Activated CD8-positive, alpha-beta memory T cell treated with anti-CD3 and anti-CD28 coated beads, Interleukin-2, amount 10 ng/mL, durations not matched to agents 7 days and 5 days (primary cell): ENCODE measurements around the gene TLN1. TPM values are rescaled to one million over a fixed set of nuclear protein-coding genes. Genes with fewer than 3 reads are reported as not detected.

Source experiments
- ATAC-seq: fragments of 150-1000 bp; cut with Tn5 transposase; one replicate; pipeline ENCODE4 v1.10.0; 2021; ENCODE audit warnings: moderate library complexity
- CTCF ChIA-PET: fragments of 350-600 bp; sonication (Branson Sonifier 250); formaldehyde crosslinking; loops from one replicate; lab custom pipeline; 2021; ENCODE audit warnings: antibody characterized with exemption; lab: Charles Lee
- DNase-seq: peaks from one replicate; pipeline ENCODE4 v3.0.0-alpha.2; 2020
- H3K27ac Mint-ChIP-seq: one replicate; pipeline ENCODE4 v1.8.0; 2021; ENCODE audit warnings: mild to moderate bottlenecking, mixed read lengths
- H3K27me3 Mint-ChIP-seq: one replicate; pipeline ENCODE4 v1.8.0; 2021; ENCODE audit warnings: mixed read lengths
- H3K36me3 Mint-ChIP-seq: one replicate; pipeline ENCODE4 v1.8.0; 2021; ENCODE audit warnings: mild to moderate bottlenecking, mixed read lengths
- H3K4me1 Mint-ChIP-seq: one replicate; pipeline ENCODE4 v1.8.0; 2021; ENCODE audit warnings: mixed read lengths
- H3K4me3 Mint-ChIP-seq: one replicate; pipeline ENCODE4 v1.8.0; 2021; ENCODE audit warnings: mild to moderate bottlenecking, moderate library complexity, mixed read lengths
- H3K9me3 Mint-ChIP-seq: one replicate; pipeline ENCODE4 v1.8.0; 2022; ENCODE audit warnings: low read depth, mixed read lengths
- total RNA-seq, 2 experiments: library from RNA; stranded (reverse); gene quantifications; one replicate each; pipeline ENCODE4 v1.2.3, GENCODE V29; 2021

TLN1 gene, protein sequence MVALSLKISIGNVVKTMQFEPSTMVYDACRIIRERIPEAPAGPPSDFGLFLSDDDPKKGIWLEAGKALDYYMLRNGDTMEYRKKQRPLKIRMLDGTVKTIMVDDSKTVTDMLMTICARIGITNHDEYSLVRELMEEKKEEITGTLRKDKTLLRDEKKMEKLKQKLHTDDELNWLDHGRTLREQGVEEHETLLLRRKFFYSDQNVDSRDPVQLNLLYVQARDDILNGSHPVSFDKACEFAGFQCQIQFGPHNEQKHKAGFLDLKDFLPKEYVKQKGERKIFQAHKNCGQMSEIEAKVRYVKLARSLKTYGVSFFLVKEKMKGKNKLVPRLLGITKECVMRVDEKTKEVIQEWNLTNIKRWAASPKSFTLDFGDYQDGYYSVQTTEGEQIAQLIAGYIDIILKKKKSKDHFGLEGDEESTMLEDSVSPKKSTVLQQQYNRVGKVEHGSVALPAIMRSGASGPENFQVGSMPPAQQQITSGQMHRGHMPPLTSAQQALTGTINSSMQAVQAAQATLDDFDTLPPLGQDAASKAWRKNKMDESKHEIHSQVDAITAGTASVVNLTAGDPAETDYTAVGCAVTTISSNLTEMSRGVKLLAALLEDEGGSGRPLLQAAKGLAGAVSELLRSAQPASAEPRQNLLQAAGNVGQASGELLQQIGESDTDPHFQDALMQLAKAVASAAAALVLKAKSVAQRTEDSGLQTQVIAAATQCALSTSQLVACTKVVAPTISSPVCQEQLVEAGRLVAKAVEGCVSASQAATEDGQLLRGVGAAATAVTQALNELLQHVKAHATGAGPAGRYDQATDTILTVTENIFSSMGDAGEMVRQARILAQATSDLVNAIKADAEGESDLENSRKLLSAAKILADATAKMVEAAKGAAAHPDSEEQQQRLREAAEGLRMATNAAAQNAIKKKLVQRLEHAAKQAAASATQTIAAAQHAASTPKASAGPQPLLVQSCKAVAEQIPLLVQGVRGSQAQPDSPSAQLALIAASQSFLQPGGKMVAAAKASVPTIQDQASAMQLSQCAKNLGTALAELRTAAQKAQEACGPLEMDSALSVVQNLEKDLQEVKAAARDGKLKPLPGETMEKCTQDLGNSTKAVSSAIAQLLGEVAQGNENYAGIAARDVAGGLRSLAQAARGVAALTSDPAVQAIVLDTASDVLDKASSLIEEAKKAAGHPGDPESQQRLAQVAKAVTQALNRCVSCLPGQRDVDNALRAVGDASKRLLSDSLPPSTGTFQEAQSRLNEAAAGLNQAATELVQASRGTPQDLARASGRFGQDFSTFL (N-terminal part only)
- total RNA-seq = 100 to 1,000 TPM; 372 to 374 TPM

DNA sequence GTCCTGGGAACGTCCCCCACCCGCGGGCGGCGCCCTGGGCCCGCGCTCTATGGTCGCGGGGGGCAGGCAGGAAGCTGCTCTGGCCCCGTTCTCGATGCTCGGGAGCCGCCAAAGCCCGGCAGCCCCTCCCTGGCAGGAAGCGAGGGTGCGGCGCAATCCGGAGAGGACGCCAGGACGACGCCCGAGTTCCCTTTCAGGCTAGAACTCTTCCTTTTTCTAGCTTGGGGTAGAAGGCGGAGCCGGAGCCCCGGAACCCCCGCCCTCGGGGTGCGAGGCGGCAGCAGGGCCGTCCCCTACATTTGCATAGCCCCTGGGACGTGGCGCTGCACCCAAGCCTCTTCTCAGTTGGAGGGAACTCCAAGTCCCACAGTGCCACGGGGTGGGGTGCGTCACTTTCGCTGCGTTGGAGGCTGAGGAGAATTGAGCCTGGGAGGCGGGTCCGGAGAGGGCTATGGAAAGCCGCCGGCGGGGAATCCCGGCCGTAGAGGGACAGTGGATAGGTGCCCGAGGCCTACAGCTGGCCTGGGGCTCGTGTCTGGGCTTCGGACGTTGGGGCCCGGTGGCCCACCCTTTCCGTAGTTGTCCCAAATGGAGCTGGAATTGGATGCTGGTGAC is at the start of gene TLN1, which contains the start of gene CREB3:
Gene TLN1, minus strand, starts transcription at position 11 of the 615 bp plus-strand sequence. CDS start 6,501 bp downstream, outside the sequence.
Gene CREB3, plus strand, starts transcription at position 482 of the 615 bp plus-strand sequence. Its CDS starts 107 bp downstream, at position 589.
- peaks cover 23% of the 10 kb centered on the region for H3K4me1 Mint-ChIP-seq
- no peaks in the 10 kb centered on the region for H3K9me3 Mint-ChIP-seq
- H3K4me3 Mint-ChIP-seq = no peak within 1 kb of the TSS
- H3K27ac Mint-ChIP-seq = peak within 1 kb of the TSS; percentile 87
- H3K27me3 Mint-ChIP-seq = no peaks in the 10 kb centered on the region
- DNase-seq (peak; percentile 99), ATAC-seq (peak; percentile 90)
- peaks cover 10% of the 10 kb centered on the region for H3K36me3 Mint-ChIP-seq
- CTCF ChIA-PET = interaction anchor here (0.6 to 11.1 kb wide), 23 partner anchors 9 to 618 kb away, joined by 3 to 150 read pairs (median 6); partner anchors contain the start of genes ARHGEF39, CCDC107, GBA2 and HINT2

GRCh38 chr9:35781066-35781465 is 49.1 kb upstream of the TLN1 start:
- CTCF ChIA-PET = interaction anchor here (1.4 kb wide), 1 partner anchor 9 kb away, joined by 5 read pairs; no protein-coding TSS in a partner anchor
- Mint-ChIP-seq H3K36me3 (peaks cover 20% of the 10 kb centered on the region), H3K27me3 (no peaks in the 10 kb centered on the region), H3K9me3 (no peaks in the 10 kb centered on the region), H3K4me3 (no peak overlapping the region), H3K27ac (no peak overlapping the region), H3K4me1 (peaks cover 2% of the 10 kb centered on the region)
- DNase-seq (no peak), ATAC-seq (no peak)

DNA sequence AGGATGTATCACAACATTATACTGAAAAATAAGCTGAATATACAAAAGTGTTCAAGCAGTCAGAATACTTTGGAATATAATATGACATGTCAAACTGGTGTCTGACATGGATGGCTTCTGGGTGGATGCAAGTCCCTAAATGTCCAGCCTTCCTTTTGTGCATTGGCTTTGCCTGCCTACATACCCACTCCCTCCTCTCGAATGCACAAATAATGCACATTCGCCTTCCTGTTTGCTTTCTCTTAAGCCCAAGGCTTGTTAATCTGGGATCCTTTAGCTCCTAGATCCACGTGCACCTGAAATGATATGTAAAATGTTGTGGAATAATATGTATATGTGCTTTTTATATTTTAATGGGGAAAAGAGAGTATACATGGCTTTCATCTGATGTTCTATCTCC is 46.5 kb upstream of the TLN1 start:
- H3K27me3 Mint-ChIP-seq = no peaks in the 10 kb centered on the region
- CTCF ChIA-PET = interaction anchor here (0.7 to 2.1 kb wide), 5 partner anchors 8 to 104 kb away, joined by 3 to 7 read pairs (median 3); no protein-coding TSS in a partner anchor
- no peak overlapping the region for H3K27ac Mint-ChIP-seq
- no peak overlapping the region for H3K4me3 Mint-ChIP-seq
- peaks cover 12% of the 10 kb centered on the region for H3K36me3 Mint-ChIP-seq
- H3K4me1 Mint-ChIP-seq = peaks cover 2% of the 10 kb centered on the region
- DNase-seq = no peak
- no peaks in the 10 kb centered on the region for H3K9me3 Mint-ChIP-seq
- no peak for ATAC-seq

GRCh38 chr9:35776018-35776417 is 44.0 kb upstream of the TLN1 start:
- ATAC-seq (no peak), DNase-seq (no peak)
- H3K36me3 Mint-ChIP-seq = peaks cover 8% of the 10 kb centered on the region
- H3K4me3 Mint-ChIP-seq = no peak overlapping the region
- no peaks in the 10 kb centered on the region for H3K27me3 Mint-ChIP-seq
- CTCF ChIA-PET = interaction anchor here (0.7 to 1.9 kb wide), 5 partner anchors 14 to 106 kb away, joined by 3 to 11 read pairs (median 4); no protein-coding TSS in a partner anchor
- H3K27ac Mint-ChIP-seq = no peak overlapping the region
- no peaks in the 10 kb centered on the region for H3K9me3 Mint-ChIP-seq
- H3K4me1 Mint-ChIP-seq = peaks cover 2% of the 10 kb centered on the region

- H3K27ac Mint-ChIP-seq = peak overlapping the region; percentile 41
- H3K9me3 Mint-ChIP-seq = no peaks in the 10 kb centered on the region
- ATAC-seq (no peak), DNase-seq (no peak)
- no peak overlapping the region for H3K4me3 Mint-ChIP-seq
- H3K27me3 Mint-ChIP-seq = no peaks in the 10 kb centered on the region
- H3K4me1 Mint-ChIP-seq = peaks cover 2% of the 10 kb centered on the region
- peaks cover 3% of the 10 kb centered on the region for H3K36me3 Mint-ChIP-seq
- CTCF ChIA-PET = interaction anchor here (0.6 to 1.9 kb wide), 6 partner anchors 15 to 668 kb away, joined by 3 to 11 read pairs (median 4); no protein-coding TSS in a partner anchor
Observed at GRCh38 chr9:35774907-35775635, 43.1 kb upstream of the TLN1 start.

DNA sequence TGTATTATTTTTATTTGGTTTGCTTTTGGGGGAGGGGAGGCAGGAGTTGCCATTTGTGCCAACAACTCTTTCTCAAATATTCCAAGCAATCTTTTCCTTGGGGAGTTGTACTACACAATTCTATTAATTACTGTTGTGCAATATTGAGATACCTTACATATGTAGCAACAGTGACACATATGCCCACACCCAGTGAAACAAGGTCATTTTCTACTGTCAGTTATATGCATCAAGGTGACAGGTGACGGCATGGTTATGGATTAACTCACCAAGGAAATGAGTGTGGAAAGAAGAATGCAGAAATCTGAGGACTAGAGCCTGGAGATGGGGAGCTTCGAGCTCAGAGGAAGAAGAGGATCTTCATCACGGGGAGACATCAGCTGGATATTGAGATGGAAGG is 39.9 kb upstream of the TLN1 start:
- no peaks in the 10 kb centered on the region for H3K9me3 Mint-ChIP-seq
- H3K4me3 Mint-ChIP-seq = no peak overlapping the region
- DNase-seq (no peak), ATAC-seq (no peak)
- H3K27ac Mint-ChIP-seq = no peak overlapping the region
- H3K27me3 Mint-ChIP-seq = no peaks in the 10 kb centered on the region
- no peaks in the 10 kb centered on the region for H3K4me1 Mint-ChIP-seq
- CTCF ChIA-PET = interaction anchor here (1.3 to 4.5 kb wide), 4 partner anchors 11 to 110 kb away, joined by 3 to 12 read pairs (median 7); no protein-coding TSS in a partner anchor
- H3K36me3 Mint-ChIP-seq = no peaks in the 10 kb centered on the region

DNA sequence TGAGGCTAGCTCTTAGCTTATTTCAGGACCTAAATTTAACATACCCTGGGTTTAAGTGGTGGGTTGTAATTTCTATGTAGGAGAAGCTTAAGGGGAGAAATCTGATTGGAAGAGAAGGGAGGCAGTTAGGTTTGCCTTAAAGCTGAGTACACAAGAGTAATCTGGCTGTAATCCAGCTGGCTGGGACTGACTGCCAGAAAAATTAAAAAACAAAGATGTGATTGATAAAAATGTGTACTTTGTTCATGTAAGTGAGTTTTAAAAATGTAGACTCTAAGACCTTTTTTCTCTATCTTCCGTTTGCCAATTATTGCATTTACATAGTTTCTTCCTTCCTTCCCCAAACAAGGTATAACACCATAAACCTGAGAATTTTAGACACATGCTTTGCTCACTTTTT is 39.5 kb upstream of the TLN1 start:
- no peaks in the 10 kb centered on the region for H3K36me3 Mint-ChIP-seq
- H3K4me1 Mint-ChIP-seq = no peaks in the 10 kb centered on the region
- ATAC-seq (no peak), DNase-seq (no peak)
- CTCF ChIA-PET = interaction anchor here (1.3 to 4.5 kb wide), 3 partner anchors 11 to 111 kb away, joined by 3 to 12 read pairs (median 7); no protein-coding TSS in a partner anchor
- H3K27me3 Mint-ChIP-seq = no peaks in the 10 kb centered on the region
- no peak overlapping the region for H3K4me3 Mint-ChIP-seq
- no peaks in the 10 kb centered on the region for H3K9me3 Mint-ChIP-seq
- H3K27ac Mint-ChIP-seq = no peak overlapping the region

DNA sequence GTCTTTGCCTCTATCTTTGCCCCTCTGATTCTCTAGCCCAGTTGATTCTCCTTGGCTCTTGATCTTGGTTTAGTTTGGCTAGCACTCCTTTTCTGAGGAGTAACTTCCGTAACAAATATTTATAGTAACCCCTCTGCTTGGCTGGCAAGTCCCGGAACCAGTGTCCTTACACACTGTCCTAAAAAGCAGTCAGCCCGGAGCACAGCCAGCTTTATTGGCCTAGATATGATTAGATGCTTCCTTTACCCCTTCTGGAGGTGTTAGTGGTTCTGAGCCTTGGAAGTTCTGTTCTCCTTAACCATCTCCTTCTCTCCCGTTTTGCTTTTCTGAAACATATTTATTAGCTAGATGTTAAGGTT is 39.1 kb upstream of the TLN1 start:
- DNase-seq (no peak), ATAC-seq (no peak)
- no peaks in the 10 kb centered on the region for H3K9me3 Mint-ChIP-seq
- no peaks in the 10 kb centered on the region for H3K27me3 Mint-ChIP-seq
- no peak overlapping the region for H3K27ac Mint-ChIP-seq
- CTCF ChIA-PET = interaction anchor here (0.9 to 4.5 kb wide), 4 partner anchors 12 to 111 kb away, joined by 3 to 12 read pairs (median 5); no protein-coding TSS in a partner anchor
- H3K36me3 Mint-ChIP-seq = no peaks in the 10 kb centered on the region
- no peak overlapping the region for H3K4me3 Mint-ChIP-seq
- no peaks in the 10 kb centered on the region for H3K4me1 Mint-ChIP-seq

GRCh38 chr9:35769763-35770162 is 37.8 kb upstream of the TLN1 start:
- no peak overlapping the region for H3K27ac Mint-ChIP-seq
- H3K9me3 Mint-ChIP-seq = no peaks in the 10 kb centered on the region
- DNase-seq (no peak), ATAC-seq (no peak)
- CTCF ChIA-PET = interaction anchor here (0.6 to 4.5 kb wide), 2 partner anchors 8 to 112 kb away, joined by 3 to 12 read pairs; no protein-coding TSS in a partner anchor
- no peak overlapping the region for H3K4me3 Mint-ChIP-seq
- H3K4me1 Mint-ChIP-seq = no peaks in the 10 kb centered on the region
- no peaks in the 10 kb centered on the region for H3K36me3 Mint-ChIP-seq
- no peaks in the 10 kb centered on the region for H3K27me3 Mint-ChIP-seq

GRCh38 chr9:35767458-35767857 is 35.5 kb upstream of the TLN1 start:
- CTCF ChIA-PET = interaction anchor here (0.9 to 1.9 kb wide), 5 partner anchors 9 to 136 kb away, joined by 3 to 5 read pairs (median 4); no protein-coding TSS in a partner anchor
- Mint-ChIP-seq H3K27me3 (no peaks in the 10 kb centered on the region), H3K36me3 (peaks cover 2% of the 10 kb centered on the region), H3K4me1 (no peaks in the 10 kb centered on the region), H3K4me3 (no peak overlapping the region), H3K9me3 (no peaks in the 10 kb centered on the region), H3K27ac (no peak overlapping the region)
- no peak for ATAC-seq
- no peak for DNase-seq

GRCh38 chr9:35766997-35767396 is 35.0 kb upstream of the TLN1 start:
- DNase-seq (no peak), ATAC-seq (no peak)
- no peak overlapping the region for H3K27ac Mint-ChIP-seq
- H3K4me3 Mint-ChIP-seq = no peak overlapping the region
- CTCF ChIA-PET = interaction anchor here (1.3 to 1.6 kb wide), 2 partner anchors 9 to 136 kb away, joined by 3 to 4 read pairs; no protein-coding TSS in a partner anchor
- peaks cover 2% of the 10 kb centered on the region for H3K36me3 Mint-ChIP-seq
- no peaks in the 10 kb centered on the region for H3K27me3 Mint-ChIP-seq
- H3K9me3 Mint-ChIP-seq = no peaks in the 10 kb centered on the region
- H3K4me1 Mint-ChIP-seq = no peaks in the 10 kb centered on the region
